GM21717 (cell line): ENCODE results near the gene LPP.

Experiments
- ATAC-seq: cut with Tn5 transposase; IDR thresholded peaks from one replicate; pipeline ENCODE4 v1.9.1; 2021; ENCODE audit warnings: mild to moderate bottlenecking, moderate library complexity; ENCODE audit not compliant: unreplicated experiment

Gene LPP

GRCh38 chr3:188169830-188170455 lies 16.0 kb downstream of the LPP start:
- no peak for ATAC-seq

- no peak for ATAC-seq
These were observed 16.8 kb downstream of the LPP start for GRCh38 chr3:188170461-188171459.

- no peak for ATAC-seq
These were observed 17.9 kb downstream of the LPP start for GRCh38 chr3:188171682-188172467.

- no peak for ATAC-seq
These were observed 20.5 kb downstream of the LPP start for GRCh38 chr3:188174317-188175044.

- ATAC-seq: no peak
These were observed 22.5 kb downstream of the LPP start for GRCh38 chr3:188176476-188176875.

GRCh38 chr3:188176884-188177283 lies 22.9 kb downstream of the LPP start:
- no peak for ATAC-seq

GRCh38 chr3:188177721-188178120 lies 23.8 kb downstream of the LPP start:
- no peak for ATAC-seq

GRCh38 chr3:188178293-188178936 lies 24.5 kb downstream of the LPP start:
- no peak for ATAC-seq

- no peak for ATAC-seq
These were observed 25.3 kb downstream of the LPP start for GRCh38 chr3:188179006-188179966.

GRCh38 chr3:188180114-188180513 lies 26.2 kb downstream of the LPP start:
- no peak for ATAC-seq

- no peak for ATAC-seq
These were observed 29.5 kb downstream of the LPP start for GRCh38 chr3:188183452-188183851.

GRCh38 chr3:188184160-188184559 lies 30.2 kb downstream of the LPP start:
- no peak for ATAC-seq

- no peak for ATAC-seq
These were observed 30.7 kb downstream of the LPP start for GRCh38 chr3:188184649-188185048.

GRCh38 chr3:188185717-188186251 lies 31.8 kb downstream of the LPP start:
- no peak for ATAC-seq

- ATAC-seq: no peak
These were observed 33.1 kb downstream of the LPP start for GRCh38 chr3:188187053-188187452.

- ATAC-seq: no peak
These were observed 35.0 kb downstream of the LPP start for GRCh38 chr3:188188911-188189310.

- no peak for ATAC-seq
These were observed 37.5 kb downstream of the LPP start for GRCh38 chr3:188191460-188191859.

- ATAC-seq: no peak
These were observed 38.1 kb downstream of the LPP start for GRCh38 chr3:188192034-188192433.

- no peak for ATAC-seq
These were observed 40.4 kb downstream of the LPP start for GRCh38 chr3:188194332-188194731.
